Mucosa of rectum (tissue), 2 donors: ENCODE data around the gene CNGA3.

Experiments
- H3K27ac ChIP-seq, 2 donors: one replicate each; pipeline ENCODE4 v1.7.0; 2013; ENCODE audit warnings: inconsistent platforms in 2 of 2, low read depth in 2 of 2, low read length in 2 of 2
- H3K27me3 ChIP-seq, 2 donors: one replicate each; pipeline ENCODE4 v1.7.0; 2013; ENCODE audit warnings: low read length in 2 of 2; ENCODE audit not compliant: control insufficient read depth in 2 of 2, insufficient read depth in 2 of 2
- H3K36me3 ChIP-seq, 2 donors: one replicate each; pipeline ENCODE4 v1.7.0; 2013; ENCODE audit warnings: low read length in 2 of 2; ENCODE audit not compliant: control insufficient read depth in 2 of 2, insufficient read depth in 2 of 2
- H3K4me1 ChIP-seq, 2 donors: one replicate each; pipeline ENCODE4 v1.7.0; 2013; ENCODE audit warnings: low read length in 2 of 2, mild to moderate bottlenecking in 1 of 2; ENCODE audit not compliant: control insufficient read depth in 2 of 2, insufficient read depth in 2 of 2
- H3K4me3 ChIP-seq, 2 donors: one replicate each; pipeline ENCODE4 v1.7.0; 2013; ENCODE audit warnings: low read length in 2 of 2
- H3K9ac ChIP-seq, 2 donors: one replicate each; pipeline ENCODE4 v1.7.0; 2013; ENCODE audit warnings: low read length in 2 of 2, low read depth in 1 of 2, mild to moderate bottlenecking in 1 of 2
- H3K9me3 ChIP-seq, 2 donors: one replicate each; pipeline ENCODE4 v1.7.0; 2013; ENCODE audit warnings: low read length in 2 of 2; ENCODE audit not compliant: control insufficient read depth in 2 of 2
- donor health status: healthy.
- donor health status: Normal muscosa, but diverticular disease.

Gene CNGA3

GRCh38 chr2:98350411-98350810 lies 4.2 kb downstream of the CNGA3 start:
- Histone ChIP-seq H3K36me3 (no peaks in the 10 kb centered on the region), H3K27me3 (peaks cover 26% of the 10 kb centered on the region in 2 donors), H3K4me3 (no peak overlapping the region), H3K4me1 (no peaks in the 10 kb centered on the region), H3K27ac (no peak overlapping the region), H3K9ac (no peak overlapping the region), H3K9me3 (no peaks in the 10 kb centered on the region)

GRCh38 chr2:98355881-98356280 lies 9.6 kb downstream of the CNGA3 start:
- H3K36me3 ChIP-seq, result no peaks in the 10 kb centered on the region
- H3K27ac ChIP-seq, result no peak overlapping the region
- H3K9me3 ChIP-seq, result no peaks in the 10 kb centered on the region
- H3K4me3 ChIP-seq, result no peak overlapping the region
- no peaks in the 10 kb centered on the region for H3K4me1 ChIP-seq
- no peak overlapping the region for H3K9ac ChIP-seq
- no peaks in the 10 kb centered on the region for H3K27me3 ChIP-seq

GRCh38 chr2:98356729-98357128 lies 10.5 kb downstream of the CNGA3 start:
- no peak overlapping the region for H3K9ac ChIP-seq
- H3K9me3 ChIP-seq, result no peaks in the 10 kb centered on the region
- H3K4me3 ChIP-seq, result no peak overlapping the region
- no peaks in the 10 kb centered on the region for H3K27me3 ChIP-seq
- no peaks in the 10 kb centered on the region for H3K4me1 ChIP-seq
- H3K36me3 ChIP-seq, result no peaks in the 10 kb centered on the region
- H3K27ac ChIP-seq, result no peak overlapping the region

GRCh38 chr2:98357849-98358248 lies 11.6 kb downstream of the CNGA3 start:
- no peak overlapping the region for H3K4me3 ChIP-seq
- H3K9me3 ChIP-seq, result no peaks in the 10 kb centered on the region
- H3K9ac ChIP-seq, result no peak overlapping the region
- no peaks in the 10 kb centered on the region for H3K27me3 ChIP-seq
- no peaks in the 10 kb centered on the region for H3K36me3 ChIP-seq
- H3K4me1 ChIP-seq, result no peaks in the 10 kb centered on the region
- no peak overlapping the region for H3K27ac ChIP-seq

- H3K27me3 ChIP-seq, result no peaks in the 10 kb centered on the region
- no peaks in the 10 kb centered on the region for H3K36me3 ChIP-seq
- H3K27ac ChIP-seq, result no peak overlapping the region
- no peak overlapping the region for H3K4me3 ChIP-seq
- H3K9me3 ChIP-seq, result no peaks in the 10 kb centered on the region
- H3K9ac ChIP-seq, result no peak overlapping the region
- H3K4me1 ChIP-seq, result no peaks in the 10 kb centered on the region
Observed at GRCh38 chr2:98359986-98360385, 13.7 kb downstream of the CNGA3 start.

- Histone ChIP-seq H3K9me3 (peaks cover 5 to 9% of the 10 kb centered on the region in 2 donors), H3K36me3 (no peaks in the 10 kb centered on the region), H3K4me1 (no peaks in the 10 kb centered on the region), H3K9ac (no peak overlapping the region), H3K27me3 (no peaks in the 10 kb centered on the region), H3K4me3 (no peak overlapping the region), H3K27ac (no peak overlapping the region)
Observed at GRCh38 chr2:98367721-98368120, 21.5 kb downstream of the CNGA3 start.

- no peaks in the 10 kb centered on the region for H3K27me3 ChIP-seq
- H3K36me3 ChIP-seq, result no peaks in the 10 kb centered on the region
- no peak overlapping the region for H3K9ac ChIP-seq
- no peak overlapping the region for H3K4me3 ChIP-seq
- H3K4me1 ChIP-seq, result no peaks in the 10 kb centered on the region
- H3K9me3 ChIP-seq, result peaks cover 5 to 9% of the 10 kb centered on the region in 2 donors
- no peak overlapping the region for H3K27ac ChIP-seq
Observed at GRCh38 chr2:98369710-98370239, 23.5 kb downstream of the CNGA3 start.

- Histone ChIP-seq H3K9ac (no peak overlapping the region), H3K4me3 (no peak overlapping the region), H3K27me3 (no peaks in the 10 kb centered on the region), H3K27ac (no peak overlapping the region), H3K9me3 (peaks cover 5 to 9% of the 10 kb centered on the region in 2 donors), H3K36me3 (no peaks in the 10 kb centered on the region), H3K4me1 (no peaks in the 10 kb centered on the region)
Observed at GRCh38 chr2:98372121-98372520, 25.9 kb downstream of the CNGA3 start.

GRCh38 chr2:98372579-98372978 lies 26.3 kb downstream of the CNGA3 start:
- no peaks in the 10 kb centered on the region for H3K36me3 ChIP-seq
- H3K27me3 ChIP-seq, result no peaks in the 10 kb centered on the region
- no peak overlapping the region for H3K27ac ChIP-seq
- H3K9me3 ChIP-seq, result peaks cover 5 to 9% of the 10 kb centered on the region in 2 donors
- no peaks in the 10 kb centered on the region for H3K4me1 ChIP-seq
- H3K4me3 ChIP-seq, result no peak overlapping the region
- H3K9ac ChIP-seq, result no peak overlapping the region

GRCh38 chr2:98374286-98374685 lies 28.0 kb downstream of the CNGA3 start:
- Histone ChIP-seq H3K36me3 (no peaks in the 10 kb centered on the region), H3K27ac (no peak overlapping the region), H3K27me3 (no peaks in the 10 kb centered on the region), H3K9me3 (no peaks in the 10 kb centered on the region), H3K4me3 (no peak overlapping the region), H3K9ac (no peak overlapping the region), H3K4me1 (peaks cover 0 to 7% of the 10 kb centered on the region in 2 donors)
